GM12892 (cell line): Measurements from ENCODE around the gene RNASEH1.

Source experiments
- POLR2A ChIP-seq: IDR thresholded peaks from 2 replicates; pipeline ENCODE4 v1.6.1; 2011; ENCODE audit warnings: low read depth, low read length, control low read depth
- POLR2AphosphoS5 ChIP-seq: IDR thresholded peaks from 2 replicates; pipeline ENCODE4 v1.6.1; 2011; ENCODE audit warnings: low read depth, low read length, control low read depth

DNA sequence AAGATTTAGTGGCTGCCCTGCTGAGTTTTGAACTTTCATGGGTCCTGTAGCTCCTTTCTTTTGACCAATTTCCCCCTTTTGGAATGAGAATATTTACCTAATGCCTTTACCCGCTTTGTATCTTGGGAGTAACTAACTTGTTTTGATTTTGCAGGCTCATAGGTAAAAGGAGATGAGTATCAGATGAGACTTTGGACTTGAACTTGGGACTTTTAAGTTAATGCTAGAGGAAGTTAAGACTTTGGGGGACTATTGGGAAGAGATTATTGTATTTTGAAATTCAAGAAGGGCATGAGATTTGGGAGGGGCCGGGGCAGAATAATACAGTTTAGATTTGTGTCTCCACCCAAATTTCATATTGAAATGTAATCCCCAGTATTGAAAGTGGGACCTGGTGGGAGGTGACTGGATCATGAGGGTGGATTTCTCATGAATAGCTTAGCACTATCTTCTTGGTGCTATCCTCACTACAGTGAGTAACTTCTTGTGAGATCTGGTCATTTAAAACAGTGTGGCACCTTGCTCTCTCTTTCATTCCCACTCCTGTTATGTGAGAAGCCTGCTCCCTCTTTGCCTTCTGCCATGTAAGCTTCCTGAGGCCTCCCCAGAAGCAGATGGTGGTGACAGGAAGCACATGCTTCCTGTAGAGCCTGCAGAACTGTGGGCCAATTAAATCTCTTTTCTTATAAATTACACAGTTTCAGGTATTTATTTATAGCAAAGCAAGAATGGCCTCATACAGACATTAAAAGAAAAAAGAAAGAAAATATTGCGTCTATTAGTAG is 44.9 kb downstream of the RNASEH1 start:
- TF ChIP-seq POLR2A (no peak), POLR2AphosphoS5 (no peak)
